Measurements from ENCODE around the gene ZBTB40.
A peak's percentile ranks its signal among the peaks of the same experiment; 100 is the strongest.

The ZBTB40 gene

GRCh38 chr1:22451702-22452480 is at the start of gene ZBTB40:
ZBTB40 (plus strand) TSS chr1:22451851; CDS start chr1:22489949, 38,098 bp downstream.
- peak; percentile 95 for DNase-seq

GRCh38 chr1:22402356-22403053 is 49.1 kb upstream of the ZBTB40 start:
- no peak for DNase-seq

GRCh38 chr1:22404486-22404885 is 47.2 kb upstream of the ZBTB40 start:
- no peak for DNase-seq

- DNase-seq: no peak
Observed at GRCh38 chr1:22406722-22407495, 44.7 kb upstream of the ZBTB40 start.

GRCh38 chr1:22408230-22408629 is 43.4 kb upstream of the ZBTB40 start:
- DNase-seq: no peak

- no peak for DNase-seq
Observed at GRCh38 chr1:22410401-22410800, 41.2 kb upstream of the ZBTB40 start.

GRCh38 chr1:22410928-22411495 is 40.6 kb upstream of the ZBTB40 start:
- no peak for DNase-seq

- DNase-seq: no peak
Observed at GRCh38 chr1:22411589-22411988, 40.1 kb upstream of the ZBTB40 start.

GRCh38 chr1:22412932-22413727 is 38.5 kb upstream of the ZBTB40 start:
- no peak for DNase-seq

GRCh38 chr1:22413799-22414198 is 37.9 kb upstream of the ZBTB40 start:
- no peak for DNase-seq

- DNase-seq: no peak
Observed at GRCh38 chr1:22414244-22414751, 37.4 kb upstream of the ZBTB40 start.

- DNase-seq: no peak
Observed at GRCh38 chr1:22415489-22415888, 36.2 kb upstream of the ZBTB40 start.

- DNase-seq: peak; percentile 64
Observed at GRCh38 chr1:22416555-22417454, 34.8 kb upstream of the ZBTB40 start.

GRCh38 chr1:22417466-22417865 is 34.2 kb upstream of the ZBTB40 start:
- DNase-seq: no peak

GRCh38 chr1:22418312-22418711 is 33.3 kb upstream of the ZBTB40 start:
- DNase-seq: no peak

GRCh38 chr1:22418933-22419382 is 32.7 kb upstream of the ZBTB40 start:
- no peak for DNase-seq

GRCh38 chr1:22420455-22421053 is 31.1 kb upstream of the ZBTB40 start:
- DNase-seq: peak; percentile 47

GRCh38 chr1:22426781-22427180 is 24.9 kb upstream of the ZBTB40 start:
- no peak for DNase-seq

- peak; percentile 62 for DNase-seq
Observed at GRCh38 chr1:22428672-22429071, 23.0 kb upstream of the ZBTB40 start.

- no peak for DNase-seq
Observed at GRCh38 chr1:22431965-22432364, 19.7 kb upstream of the ZBTB40 start.

All from CD4-positive, alpha-beta T cell treated with Interleukin-10 for 1 hour (primary cell).